ENCODE results near the gene ZNF808.

GRCh38 chr19:52507266-52507665 lies 20.2 kb upstream of the ZNF808 start:
- TF ChIP-seq POLR2A (IDR thresholded peaks at IDR 0.05; ENCODE audit: low read depth, low read length) (no peak), TAF1 (IDR thresholded peaks at IDR 0.05; ENCODE audit: borderline replicate concordance, low read depth, low read length) (no peak)
